ENCODE measurements around the gene CYP2U1. TPM values are rescaled to one million over a fixed set of nuclear protein-coding genes. Genes with fewer than 3 reads are reported as not detected.

Gene CYP2U1
- total RNA-seq, 1 experiment from 2014 or later, result 0.82 TPM

DNA sequence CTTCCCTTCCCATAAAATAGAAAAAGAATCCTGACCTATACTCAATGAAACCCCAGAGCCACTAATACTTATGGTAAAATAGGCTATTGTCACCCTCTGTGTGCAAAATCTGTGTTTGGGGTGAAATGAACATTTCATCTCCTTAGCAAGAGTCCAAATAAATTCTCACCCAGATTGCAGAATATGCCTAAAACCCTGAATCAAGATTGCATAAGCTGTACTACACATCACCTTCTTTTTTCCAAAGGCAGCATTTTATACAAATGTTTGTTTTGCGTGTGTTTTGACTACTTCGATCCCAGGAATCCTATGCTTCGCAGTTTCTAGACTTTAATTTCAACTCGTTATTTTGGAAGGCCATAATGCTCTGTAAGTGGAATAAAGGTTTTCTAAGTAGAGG lies 46.1 kb downstream of the CYP2U1 start:
- CTCF ChIA-PET, result no interaction called here
- no TSS peak for BruUV-seq (replicated peaks)
- TF ChIP-seq, protein P1, sequence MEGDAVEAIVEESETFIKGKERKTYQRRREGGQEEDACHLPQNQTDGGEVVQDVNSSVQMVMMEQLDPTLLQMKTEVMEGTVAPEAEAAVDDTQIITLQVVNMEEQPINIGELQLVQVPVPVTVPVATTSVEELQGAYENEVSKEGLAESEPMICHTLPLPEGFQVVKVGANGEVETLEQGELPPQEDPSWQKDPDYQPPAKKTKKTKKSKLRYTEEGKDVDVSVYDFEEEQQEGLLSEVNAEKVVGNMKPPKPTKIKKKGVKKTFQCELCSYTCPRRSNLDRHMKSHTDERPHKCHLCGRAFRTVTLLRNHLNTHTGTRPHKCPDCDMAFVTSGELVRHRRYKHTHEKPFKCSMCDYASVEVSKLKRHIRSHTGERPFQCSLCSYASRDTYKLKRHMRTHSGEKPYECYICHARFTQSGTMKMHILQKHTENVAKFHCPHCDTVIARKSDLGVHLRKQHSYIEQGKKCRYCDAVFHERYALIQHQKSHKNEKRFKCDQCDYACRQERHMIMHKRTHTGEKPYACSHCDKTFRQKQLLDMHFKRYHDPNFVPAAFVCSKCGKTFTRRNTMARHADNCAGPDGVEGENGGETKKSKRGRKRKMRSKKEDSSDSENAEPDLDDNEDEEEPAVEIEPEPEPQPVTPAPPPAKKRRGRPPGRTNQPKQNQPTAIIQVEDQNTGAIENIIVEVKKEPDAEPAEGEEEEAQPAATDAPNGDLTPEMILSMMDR (conservative IDR thresholded peaks at IDR 0.05; ENCODE audit: low read depth, low read length), result no peak
- TF ChIP-seq EZH2 (IDR thresholded peaks at IDR 0.05; ENCODE audit: borderline replicate concordance, low read depth, low read length, poor library complexity, severe bottlenecking), result no peak

DNA sequence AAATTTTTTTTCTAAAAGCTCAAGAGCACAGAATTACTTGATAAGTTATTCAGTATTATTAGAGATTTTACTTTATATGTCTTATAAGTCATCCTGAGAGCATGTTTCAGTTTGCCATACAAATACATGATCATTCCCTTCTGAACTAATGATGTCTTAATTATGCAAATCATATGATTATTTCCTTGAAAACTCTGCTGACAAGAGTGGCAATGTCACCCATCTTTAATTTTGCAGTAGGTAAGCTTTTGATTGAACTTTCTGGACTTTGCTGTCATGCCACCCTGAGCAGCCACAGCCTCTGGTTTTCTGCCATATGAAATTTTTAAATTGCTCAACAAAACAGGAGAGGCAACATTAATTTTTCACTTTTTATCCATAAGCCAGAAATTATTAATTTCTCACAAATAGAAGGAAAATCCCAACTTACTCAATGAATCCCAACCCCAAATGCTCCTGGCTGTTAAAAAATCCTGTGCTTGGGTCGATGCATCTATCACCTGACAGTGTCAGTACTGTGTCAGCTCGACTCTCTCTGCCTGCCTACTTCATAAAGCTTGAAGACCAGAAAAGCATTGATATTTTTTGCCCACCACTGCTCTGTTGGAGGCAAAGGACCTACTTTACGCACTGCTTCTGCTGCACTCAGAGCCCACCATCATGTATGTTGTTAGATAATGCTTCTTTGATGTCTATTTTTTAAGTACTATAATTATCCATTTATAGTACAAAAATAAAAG lies 46.8 kb downstream of the CYP2U1 start:
- BruUV-seq (replicated peaks), result no TSS peak
- no peaks in the 10 kb centered on the region for H3K27me3 ChIP-seq (replicated peaks; ENCODE audit: insufficient read depth, low read depth, low read length, poor library complexity)
- no peak overlapping the region for H3K27ac ChIP-seq (ENCODE audit: low read depth, low read length, poor library complexity, severe bottlenecking)
- no peak for TF ChIP-seq EZH2 (IDR thresholded peaks at IDR 0.05; ENCODE audit: borderline replicate concordance, low read depth, low read length, poor library complexity, severe bottlenecking)
- TF ChIP-seq, protein P1 (conservative IDR thresholded peaks at IDR 0.05; ENCODE audit: low read depth, low read length), result no peak
- ChIA-PET POLR2A (ENCODE audit: low non-redundant PET) (no interaction called here), CTCF (no interaction called here)
- no peaks in the 10 kb centered on the region for H3K9me3 ChIP-seq (ENCODE audit: low read depth, low read length, poor library complexity, severe bottlenecking)
- H3K4me3 ChIP-seq (ENCODE audit: low read depth, low read length, poor library complexity, severe bottlenecking), result no peak overlapping the region
- no peak for DNase-seq (ENCODE audit: low spot score)
- H3K36me3 ChIP-seq (ENCODE audit: insufficient read depth, low read length, poor library complexity, severe bottlenecking), result no peaks in the 10 kb centered on the region
- no peaks in the 10 kb centered on the region for H3K4me1 ChIP-seq (ENCODE audit: insufficient read depth, low read length, poor library complexity, severe bottlenecking)
- intact Hi-C loops (cut with micrococcal nuclease; ENCODE audit: unreplicated experiment), result no loop called here

More for the DNA sequence above, 46.1 kb downstream of the CYP2U1 start:
- Histone ChIP-seq H3K4me1 (ENCODE audit: insufficient read depth, low read length, poor library complexity, severe bottlenecking) (no peaks in the 10 kb centered on the region), H3K4me3 (ENCODE audit: low read depth, low read length, poor library complexity, severe bottlenecking) (no peak overlapping the region), H3K27ac (ENCODE audit: low read depth, low read length, poor library complexity, severe bottlenecking) (no peak overlapping the region), H3K36me3 (ENCODE audit: insufficient read depth, low read length, poor library complexity, severe bottlenecking) (no peaks in the 10 kb centered on the region), H3K27me3 (replicated peaks; ENCODE audit: insufficient read depth, low read depth, low read length, poor library complexity) (no peaks in the 10 kb centered on the region), H3K9me3 (ENCODE audit: low read depth, low read length, poor library complexity, severe bottlenecking) (no peaks in the 10 kb centered on the region)
- intact Hi-C loops (cut with micrococcal nuclease; ENCODE audit: unreplicated experiment), result no loop called here
- POLR2A ChIA-PET (ENCODE audit: low non-redundant PET), result no interaction called here
- no peak for DNase-seq (ENCODE audit: low spot score)

DNA sequence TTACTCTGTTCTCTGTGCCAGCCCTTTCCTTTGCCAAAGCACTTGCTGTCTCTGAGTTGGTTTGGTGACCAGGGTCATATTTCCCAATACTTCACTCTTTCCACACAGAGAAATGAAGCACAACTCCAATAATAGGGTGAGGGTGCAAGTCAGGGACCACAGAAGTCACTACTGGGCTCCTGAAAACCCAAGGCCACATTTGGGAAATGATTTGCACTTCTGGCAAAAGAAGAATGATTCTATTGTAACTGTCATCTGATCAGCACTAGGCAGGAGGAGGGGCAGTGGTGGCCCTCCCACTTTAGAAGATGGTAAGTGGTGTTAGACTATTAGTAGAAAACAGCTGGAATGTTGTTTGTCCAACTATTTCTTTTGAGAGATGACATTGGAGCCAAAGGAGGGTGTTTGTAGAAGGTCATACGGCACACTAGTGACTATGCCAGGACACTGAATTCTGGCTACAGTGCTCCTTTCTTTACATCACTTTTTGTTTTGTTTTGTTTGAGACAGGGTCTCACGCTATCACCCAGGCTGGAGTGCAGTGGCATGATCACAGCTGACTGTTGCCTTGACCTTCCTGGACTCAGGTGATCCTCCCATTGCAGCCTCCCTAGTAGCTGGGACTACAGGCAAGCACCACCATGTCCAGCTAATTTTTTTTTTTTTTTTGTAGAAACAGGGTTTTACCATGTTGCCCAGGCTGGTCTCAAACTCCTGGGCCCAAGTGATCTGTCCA lies 47.5 kb downstream of the CYP2U1 start:
- no peaks in the 10 kb centered on the region for H3K27me3 ChIP-seq (replicated peaks; ENCODE audit: insufficient read depth, low read depth, low read length, poor library complexity)
- ChIA-PET CTCF (no interaction called here), POLR2A (ENCODE audit: low non-redundant PET) (interaction anchor here (0.6 kb wide), 1 partner anchor 89 kb away, joined by 9 read pairs; no protein-coding TSS in a partner anchor)
- H3K4me1 ChIP-seq (ENCODE audit: insufficient read depth, low read length, poor library complexity, severe bottlenecking), result no peaks in the 10 kb centered on the region
- no peak for TF ChIP-seq EZH2 (IDR thresholded peaks at IDR 0.05; ENCODE audit: borderline replicate concordance, low read depth, low read length, poor library complexity, severe bottlenecking)
- TF ChIP-seq, protein P1 (conservative IDR thresholded peaks at IDR 0.05; ENCODE audit: low read depth, low read length), result no peak
- no TSS peak for BruUV-seq (replicated peaks)
- H3K36me3 ChIP-seq (ENCODE audit: insufficient read depth, low read length, poor library complexity, severe bottlenecking), result no peaks in the 10 kb centered on the region
- no peak for DNase-seq (ENCODE audit: low spot score)
- intact Hi-C loops (cut with micrococcal nuclease; ENCODE audit: unreplicated experiment), result no loop called here
- H3K4me3 ChIP-seq (ENCODE audit: low read depth, low read length, poor library complexity, severe bottlenecking), result no peak overlapping the region
- no peak overlapping the region for H3K27ac ChIP-seq (ENCODE audit: low read depth, low read length, poor library complexity, severe bottlenecking)
- no peaks in the 10 kb centered on the region for H3K9me3 ChIP-seq (ENCODE audit: low read depth, low read length, poor library complexity, severe bottlenecking)

Measured in A673 (cell line).